Measurements from ENCODE around the gene BARHL2.

Gene BARHL2

DNA sequence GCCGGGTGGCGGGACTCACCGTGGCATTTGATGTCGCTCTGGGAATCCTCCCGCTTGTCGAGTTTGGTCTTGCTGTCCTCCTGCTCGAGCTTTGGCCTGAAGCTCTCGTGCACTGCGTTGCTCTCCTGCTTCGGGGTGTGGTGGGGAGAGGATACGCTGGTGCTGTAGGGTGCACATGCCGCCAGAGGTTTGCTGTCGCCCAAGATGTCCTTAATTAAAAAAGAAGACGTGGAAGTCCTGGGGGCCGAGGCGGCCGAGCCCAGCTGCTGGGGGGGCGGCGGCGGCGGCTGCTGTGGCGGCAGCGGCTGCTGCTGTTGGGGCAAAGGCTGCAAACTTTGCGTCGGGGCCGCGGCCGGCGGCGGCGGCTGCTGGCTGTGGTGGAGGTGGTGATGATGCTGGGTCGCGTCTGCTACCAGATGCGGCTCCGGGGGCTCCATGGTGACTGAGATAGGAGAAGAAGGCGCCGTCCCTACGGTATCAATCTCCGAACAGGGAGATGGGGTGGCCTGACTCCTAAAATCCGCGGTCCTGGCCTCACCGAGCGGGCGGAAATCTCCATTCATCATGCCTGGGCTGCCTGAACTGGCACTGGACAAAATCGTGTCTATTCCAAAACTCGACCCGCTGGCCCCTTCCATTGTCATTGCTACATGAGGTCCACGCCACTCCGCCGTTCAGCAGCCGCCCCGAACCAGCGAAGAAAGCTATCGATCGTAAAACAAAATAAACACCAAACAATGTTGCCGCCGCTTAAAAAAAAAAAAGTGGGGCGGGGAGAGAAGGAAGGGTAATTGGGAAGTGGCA lies at the start of gene BARHL2:
Gene BARHL2 (minus strand): TSS at position 751 of the 804 bp plus-strand sequence. CDS start 107 bp downstream, at position 644.
- DNase-seq: no peak

DNA sequence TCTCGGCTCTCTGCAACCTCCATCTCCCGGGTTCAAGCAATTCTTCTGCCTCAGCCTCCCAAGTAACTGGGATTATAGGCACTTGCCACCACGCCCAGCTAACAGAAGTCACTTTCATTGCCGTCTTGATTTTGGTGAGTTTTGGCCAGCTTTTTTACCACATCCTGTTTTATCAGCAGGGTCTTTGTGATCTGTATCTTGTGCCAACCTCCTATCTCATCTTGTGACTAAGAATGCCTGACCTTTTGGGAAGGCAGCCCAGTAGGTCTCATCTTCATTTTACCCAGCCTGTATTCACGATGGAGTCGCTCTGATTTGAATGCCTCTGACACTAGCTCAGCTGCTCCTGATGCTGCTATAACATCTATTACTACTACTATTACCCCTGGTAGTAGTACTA lies 46.8 kb upstream of the BARHL2 start:
- DNase-seq: no peak

DNA sequence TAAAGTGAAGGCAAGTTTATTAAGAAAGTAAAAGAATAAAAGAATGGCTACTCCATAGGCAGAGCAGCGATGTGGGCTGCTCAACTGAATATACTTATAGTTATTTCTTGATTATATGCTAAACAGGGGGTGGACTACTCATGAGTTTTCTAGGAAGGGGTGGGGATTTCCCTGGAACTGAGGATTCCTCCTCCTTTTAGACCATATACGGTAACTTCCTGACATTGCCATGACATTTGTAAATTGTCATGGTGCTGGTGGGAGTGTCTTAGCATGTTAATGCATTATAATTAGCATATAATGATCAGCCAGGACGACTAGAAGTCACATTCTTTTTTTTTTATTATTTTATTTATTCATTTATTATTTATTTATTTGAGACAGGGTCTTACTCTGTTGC lies 46.4 kb upstream of the BARHL2 start:
- no peak for DNase-seq

DNA sequence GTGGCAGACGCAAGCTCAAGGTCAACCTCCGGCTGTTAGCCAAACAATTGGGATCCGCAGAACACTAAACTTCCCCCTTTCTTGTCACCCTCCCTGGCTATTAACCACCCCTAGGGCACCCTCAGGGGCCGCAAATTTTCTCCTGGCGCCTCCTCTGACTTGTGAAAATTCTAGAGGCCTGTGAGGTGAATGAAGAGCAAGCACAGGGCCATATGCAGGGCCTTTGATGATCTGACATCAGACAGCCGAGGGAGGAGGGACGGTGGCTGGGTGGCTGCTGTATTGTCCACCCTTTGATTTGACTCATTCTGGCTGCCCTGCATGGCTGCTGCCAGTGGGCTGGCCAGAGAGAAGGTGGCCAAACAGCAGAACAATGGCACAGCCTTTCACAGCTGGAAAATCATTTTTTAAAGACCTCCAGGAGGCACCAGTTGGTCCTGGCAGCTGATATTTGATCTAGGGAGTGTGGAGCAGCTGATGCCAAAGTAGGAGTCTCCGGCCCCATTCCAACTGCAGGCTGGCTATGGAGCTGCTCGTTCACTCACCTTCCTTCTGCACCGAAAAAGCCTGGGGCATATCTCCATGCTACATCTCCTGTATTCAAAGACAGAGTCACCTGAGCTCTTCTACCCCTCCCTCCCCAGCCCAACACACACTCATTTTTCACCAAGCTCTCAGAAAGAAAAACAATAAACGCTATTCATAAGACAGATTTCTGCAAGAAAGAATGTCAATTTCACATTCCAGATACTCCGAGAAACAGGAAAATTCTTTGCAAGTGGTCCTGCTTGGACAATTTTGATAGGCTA lies 44.9 kb upstream of the BARHL2 start:
- DNase-seq: no peak

DNA sequence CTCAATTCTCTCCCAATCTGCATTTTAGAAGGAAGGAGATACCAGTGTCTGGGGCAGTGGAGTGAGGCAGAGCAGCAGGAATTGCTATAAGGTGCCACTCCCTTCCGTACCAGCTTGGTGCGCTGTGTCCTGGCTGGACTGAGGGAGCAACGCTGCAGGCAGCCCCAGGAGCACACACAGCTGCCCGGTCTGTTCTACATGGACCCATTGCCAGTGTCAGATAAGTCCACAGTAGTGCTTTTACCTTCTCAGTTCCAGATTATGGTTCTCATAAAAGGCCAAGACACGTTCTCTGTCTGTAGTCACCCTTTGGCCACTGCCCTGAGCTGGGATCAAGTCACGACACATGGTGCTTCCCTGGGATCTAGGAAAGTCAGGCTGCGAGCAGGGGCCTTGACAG lies 44.1 kb upstream of the BARHL2 start:
- DNase-seq: no peak

DNA sequence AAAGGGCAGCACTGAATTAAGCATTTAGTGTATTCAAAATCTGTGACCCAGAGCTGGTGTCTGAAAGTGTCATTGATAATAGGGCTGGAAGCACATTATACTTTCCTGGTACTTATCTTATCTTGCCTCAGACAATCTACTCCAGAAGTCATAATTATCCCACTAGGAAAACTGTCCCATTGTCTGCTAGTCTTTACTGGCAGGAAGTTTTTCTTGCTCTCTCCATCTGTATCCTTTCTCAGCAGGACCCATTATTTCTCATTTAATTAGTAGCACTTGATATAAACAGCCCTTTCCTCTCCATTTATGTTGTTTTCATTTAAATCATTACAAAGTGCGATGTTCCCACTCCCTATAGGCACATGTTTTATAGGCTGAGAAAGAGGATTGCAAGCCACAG lies 36.5 kb upstream of the BARHL2 start:
- DNase-seq: no peak

DNA sequence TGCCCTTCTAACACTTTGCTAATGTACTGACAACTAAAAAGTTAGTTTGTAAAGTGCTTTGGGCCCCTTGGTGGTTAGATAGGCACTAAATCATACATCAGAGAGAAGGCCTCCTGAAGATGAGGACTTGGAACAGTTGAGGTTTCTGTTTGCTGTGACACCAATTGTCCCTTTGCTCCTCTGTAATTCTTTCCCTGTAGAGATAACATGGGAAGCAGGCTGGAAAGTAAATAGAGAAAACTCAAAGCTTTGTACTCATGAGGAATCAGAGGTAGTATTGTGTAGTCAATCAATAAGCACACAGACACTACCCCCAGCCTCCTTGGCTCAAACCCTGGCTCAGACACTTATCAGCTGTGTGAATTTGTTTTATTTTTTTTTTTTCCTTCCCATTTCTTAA lies 31.6 kb upstream of the BARHL2 start:
- no peak for DNase-seq

DNA sequence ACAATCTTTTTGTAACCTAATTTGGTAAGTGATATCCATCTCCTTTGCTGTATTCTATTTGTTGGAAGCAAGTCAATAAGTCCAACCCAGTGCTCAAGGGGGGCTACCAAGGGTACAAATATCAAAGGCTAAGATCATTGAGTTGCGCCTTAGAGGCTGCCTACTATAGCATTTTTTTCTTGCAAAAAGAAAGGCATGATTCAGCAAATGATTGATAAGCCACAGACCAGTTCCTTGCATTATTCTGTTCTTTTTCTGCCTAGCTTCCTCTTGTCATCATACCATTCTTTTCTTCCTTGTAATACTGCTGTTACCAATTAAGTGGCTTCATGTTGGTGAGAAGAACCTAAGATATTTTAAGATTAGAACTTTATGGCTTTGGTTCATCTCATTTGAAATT lies 29.8 kb upstream of the BARHL2 start:
- DNase-seq: no peak

DNA sequence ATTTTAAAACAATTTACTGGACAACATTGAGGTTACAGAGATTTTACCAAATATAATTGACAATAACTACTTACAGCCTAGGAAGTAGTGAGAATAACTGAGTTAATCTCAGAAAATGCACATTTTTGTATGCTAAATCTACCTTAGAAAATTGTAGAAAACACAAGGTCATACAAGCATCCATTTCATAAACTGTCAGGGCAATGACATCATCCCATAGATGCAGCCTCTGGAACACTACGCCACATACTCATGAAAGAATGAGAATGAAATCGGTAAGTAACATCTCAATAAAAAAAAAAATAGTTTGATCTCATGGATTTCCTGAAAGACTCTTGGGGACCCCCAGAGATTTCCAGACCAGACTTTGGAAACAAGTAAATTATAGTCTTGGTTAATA lies 28.9 kb upstream of the BARHL2 start:
- DNase-seq: no peak

DNA sequence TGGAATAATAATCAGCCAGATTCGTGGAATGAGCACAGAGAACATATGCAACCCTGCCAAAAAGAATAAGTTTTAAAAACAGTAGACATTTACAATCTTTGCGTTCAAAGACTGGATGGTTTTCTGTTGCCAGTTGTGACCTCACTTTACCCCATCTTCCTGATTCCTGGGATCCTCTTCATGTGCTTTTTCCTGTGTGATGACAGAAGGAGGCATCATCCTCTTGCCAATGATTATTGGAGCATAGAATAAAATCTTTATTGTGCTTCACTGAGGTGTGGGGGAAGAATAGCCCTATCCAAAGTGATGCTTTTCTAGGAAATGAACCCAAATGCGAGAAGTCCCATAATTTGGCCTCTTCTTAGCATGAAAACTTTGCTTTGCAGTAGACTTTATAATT lies 15.0 kb upstream of the BARHL2 start:
- DNase-seq: no peak

DNA sequence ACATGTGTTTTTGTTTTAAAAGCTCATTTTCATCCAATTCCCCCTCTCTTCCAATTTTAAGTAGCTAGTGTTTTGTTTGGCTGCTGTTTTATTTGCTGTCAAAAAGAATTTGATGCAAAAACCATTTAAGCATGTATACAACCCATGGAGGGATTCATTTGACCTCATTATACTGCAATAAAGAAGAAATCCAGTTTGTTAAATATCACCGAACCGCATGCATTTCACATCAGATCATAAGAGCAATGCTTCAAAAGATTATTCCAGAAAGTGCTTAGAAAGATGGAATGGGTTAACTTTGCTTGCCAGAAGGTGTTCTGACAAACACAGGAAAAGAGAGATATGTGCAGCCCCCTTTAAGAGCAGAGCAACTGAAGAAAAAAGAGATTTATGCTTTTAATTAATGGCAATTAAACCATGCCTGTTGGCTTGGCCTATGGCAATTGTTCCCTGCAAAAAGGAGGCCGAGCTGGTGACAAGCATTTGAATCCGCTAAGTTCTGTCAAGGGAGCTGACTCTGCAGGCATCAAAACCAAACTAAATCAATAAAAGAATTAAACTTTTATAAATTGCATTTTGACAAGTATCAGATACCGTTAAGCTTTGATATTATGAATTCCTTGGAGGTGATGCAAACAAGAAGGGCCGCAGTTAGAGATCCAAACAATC lies 14.4 kb upstream of the BARHL2 start:
- DNase-seq: no peak

DNA sequence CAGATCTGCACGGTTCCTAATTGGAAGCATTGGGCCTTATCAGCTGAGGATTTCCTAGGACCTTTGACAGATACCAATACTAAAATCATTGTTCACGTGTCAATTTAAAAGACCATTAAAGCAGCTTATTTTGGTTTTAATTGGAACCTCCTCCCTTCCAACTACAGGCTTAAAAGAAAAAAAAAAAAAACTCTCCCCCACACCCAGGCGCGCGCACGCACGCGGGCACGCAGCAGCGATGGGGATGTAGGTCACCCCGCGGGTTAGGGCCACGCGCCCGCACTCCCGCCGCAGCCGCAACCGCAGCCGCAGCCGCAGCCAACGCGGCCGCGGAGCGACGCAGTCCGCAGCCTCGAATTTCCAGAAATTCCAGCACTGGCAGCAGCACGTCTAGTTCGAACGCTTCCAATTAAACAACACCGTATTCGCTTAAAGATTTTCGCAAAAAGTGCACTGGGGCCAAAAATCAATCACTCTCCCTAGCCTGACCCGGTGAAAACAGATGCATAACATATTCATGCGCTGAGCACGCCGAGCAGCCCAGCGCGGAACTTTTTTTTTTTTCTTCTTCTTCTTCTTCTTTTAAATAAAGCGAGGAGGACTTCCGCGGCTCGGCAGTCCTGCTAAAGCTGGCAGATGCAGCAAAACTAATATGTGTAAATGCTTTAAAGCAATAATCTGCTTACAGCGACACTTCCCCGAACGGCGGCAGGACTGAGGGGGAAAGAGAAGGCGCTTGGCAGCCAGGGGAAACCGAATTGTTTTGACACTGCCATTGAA lies 13.3 kb upstream of the BARHL2 start:
- DNase-seq: no peak

DNA sequence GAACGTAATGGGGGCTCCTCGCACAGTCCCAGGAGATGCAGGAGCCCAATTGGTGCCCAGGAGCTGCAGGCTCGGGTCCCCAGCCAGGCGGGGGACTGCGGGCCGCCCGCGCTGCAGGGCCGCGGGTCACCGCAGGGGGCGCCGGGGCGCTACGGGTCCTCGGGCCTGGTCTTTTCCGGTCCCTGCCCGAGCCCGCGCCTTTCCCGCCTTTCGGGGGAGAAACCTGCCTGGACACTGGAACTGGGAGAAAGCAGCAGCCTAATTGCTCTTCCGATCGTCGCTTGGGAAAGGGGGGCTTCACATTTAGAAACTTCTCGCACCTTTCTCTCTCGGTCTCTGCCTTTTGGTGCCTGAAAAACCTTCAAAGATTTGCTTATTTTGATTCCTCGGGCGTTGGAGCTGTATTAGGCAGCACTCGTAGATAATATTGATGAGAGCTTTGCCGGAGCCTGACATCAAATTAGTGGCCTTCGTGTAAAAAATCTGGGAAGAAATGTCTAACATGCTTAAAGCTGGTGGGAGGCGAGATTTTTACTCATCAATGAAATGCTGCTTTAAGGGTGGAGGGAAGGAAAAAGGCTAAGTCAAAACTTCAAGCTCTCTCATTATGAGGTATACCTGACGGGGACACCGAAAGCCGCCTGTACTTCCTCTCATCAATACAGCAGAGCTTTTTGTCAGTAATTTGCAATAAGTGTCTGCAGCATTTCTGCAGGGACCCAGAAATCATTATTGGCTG lies 12.6 kb upstream of the BARHL2 start:
- no peak for DNase-seq

DNA sequence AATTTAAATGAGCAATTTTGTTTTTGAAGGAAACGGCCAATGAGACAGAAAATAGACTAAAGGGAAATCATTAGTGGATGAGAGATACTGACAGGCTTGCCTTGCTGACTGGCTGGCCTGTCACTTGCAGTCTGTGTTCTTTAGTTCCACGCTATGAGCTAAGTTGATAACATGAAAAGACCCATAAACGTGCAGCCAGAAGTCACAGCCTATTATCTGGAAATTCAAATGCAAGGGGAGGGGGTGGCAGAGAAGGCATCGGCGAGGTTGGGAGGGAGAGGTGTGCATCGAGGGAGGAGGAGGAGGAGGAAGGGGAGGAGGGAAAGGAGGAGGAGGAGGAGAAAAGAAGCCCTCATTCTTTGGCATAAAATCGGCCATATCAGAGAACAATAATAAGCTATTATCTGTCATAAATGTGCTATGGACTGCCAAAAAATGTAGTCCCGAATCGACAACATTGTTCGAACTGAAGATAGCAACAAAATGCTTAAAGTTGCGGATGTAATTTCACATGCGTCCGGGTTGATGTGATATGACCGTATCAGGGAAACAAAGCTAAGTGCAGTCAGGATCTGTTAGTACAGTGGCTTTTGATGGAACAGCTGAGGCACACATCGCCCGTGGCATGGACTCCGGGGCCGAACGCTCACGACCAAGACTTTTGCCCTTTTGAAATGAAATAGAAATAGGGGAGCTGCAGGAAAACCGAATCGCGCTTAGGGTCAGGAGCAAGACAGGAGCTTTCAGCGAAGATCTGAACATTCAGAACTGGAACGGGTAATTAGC lies 11.6 kb upstream of the BARHL2 start:
- DNase-seq: no peak

DNA sequence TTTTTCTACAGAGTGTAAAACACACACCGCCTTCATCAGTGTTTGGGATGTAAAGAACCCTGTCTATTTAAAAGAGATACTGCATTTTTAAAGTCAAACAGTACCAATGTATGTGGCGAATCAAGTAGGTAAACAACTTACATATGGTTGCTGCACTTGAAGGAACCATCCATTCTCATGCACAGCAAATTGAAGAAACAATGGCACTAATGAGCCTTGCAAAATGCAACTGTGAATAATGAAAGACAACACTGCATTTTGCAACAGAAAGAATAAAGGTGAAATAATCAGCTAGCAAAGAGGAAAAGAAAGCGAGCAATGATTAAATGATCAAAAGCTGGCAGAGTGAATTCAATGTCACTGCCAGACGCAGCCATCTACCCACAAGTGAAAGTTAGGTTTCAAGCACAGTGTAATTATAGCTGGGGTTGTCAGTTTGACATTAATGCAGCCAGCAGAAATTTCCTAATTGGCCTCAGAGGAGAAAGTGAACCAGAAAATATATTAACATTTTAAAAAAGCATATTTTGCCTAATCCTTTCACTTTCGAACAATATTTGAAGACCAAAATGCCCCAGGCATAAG lies 10.9 kb upstream of the BARHL2 start:
- no peak for DNase-seq

DNA sequence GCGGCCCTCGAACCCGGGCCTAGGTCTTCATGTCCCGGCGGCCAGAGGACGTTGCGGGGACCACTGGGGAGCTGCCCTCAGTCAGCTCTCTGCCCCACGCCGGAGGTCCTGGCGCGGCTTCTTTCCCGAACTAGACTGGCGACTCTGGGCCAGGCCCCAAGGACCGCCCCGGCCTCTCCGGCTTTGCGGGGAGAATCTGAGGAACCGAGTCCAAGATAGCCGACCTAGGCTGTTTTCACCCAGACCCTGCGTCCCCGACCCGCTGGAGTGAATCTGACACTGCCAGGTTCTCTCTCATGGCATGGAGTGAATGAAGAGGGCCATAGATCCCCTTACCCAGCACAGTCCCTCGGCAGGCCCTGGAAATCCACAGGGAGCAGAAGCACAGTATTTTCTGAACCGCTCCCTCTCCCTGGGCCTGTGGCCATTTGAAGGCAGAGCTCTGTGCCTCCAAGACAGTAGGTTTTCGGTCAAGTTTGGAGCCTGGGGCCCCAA lies 9.9 kb upstream of the BARHL2 start:
- DNase-seq: no peak

DNA sequence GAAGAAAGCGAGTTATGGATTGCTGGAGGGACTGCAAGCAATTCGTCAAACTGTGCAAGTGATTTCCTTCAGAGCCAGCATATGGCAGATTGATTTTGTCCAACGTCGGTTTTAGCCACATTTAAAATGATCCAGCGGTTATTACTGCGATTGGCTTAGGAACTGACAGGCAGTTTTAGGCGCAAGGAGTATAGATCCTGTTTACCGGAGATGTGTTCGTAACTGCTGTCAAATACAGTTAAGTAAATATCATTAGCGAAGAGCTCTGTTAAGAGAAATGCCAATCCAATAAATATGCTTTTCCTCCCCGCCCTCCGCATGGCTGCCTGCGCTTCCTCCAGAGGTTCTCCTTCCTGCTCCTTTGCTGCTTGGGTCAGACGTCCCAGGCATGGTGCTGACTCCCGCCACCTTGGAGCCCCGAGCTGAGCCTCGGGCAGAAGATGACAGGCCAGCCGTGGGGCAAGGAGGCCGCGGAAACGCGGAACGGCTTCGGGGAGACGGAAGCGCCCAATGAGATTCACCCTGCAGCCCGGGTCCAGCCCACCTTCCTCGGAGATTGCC lies 9.4 kb upstream of the BARHL2 start:
- no peak for DNase-seq

DNA sequence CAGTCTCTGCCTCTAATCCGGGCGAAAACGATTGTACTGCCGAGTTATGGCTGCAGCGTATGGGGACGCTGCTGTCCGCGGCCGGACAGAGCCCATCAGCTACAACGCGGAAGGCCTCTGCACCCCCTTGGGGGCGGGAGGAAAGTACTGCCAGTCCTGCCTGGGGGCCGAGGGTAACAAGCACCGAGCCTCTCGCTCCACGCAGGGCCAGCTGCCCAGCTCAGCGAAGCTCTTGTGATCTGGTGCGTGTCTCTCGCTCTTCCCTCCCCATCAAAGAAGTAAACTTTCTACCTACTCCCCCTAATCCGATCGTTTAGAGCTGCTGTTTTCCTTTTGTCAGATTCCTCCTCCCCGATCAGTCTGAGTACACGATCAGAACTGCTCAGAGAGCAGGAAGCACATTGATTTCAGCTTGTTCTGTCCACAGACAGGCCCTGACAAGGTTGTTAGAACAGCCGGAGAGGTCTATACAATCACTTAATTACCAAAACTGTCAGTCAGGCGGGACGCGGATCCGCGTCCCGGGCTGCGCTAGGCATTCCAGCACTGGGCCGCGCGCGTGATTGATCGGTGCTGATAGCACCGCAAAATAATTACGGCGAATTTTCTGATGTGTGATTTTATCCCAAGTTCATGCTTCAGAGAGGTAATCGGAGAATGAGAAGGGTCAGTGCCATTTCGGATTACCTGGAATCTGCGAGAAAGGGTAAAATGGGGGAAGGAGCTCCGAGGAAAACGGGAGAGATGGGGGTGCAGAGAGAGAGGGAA lies 8.7 kb upstream of the BARHL2 start:
- no peak for DNase-seq

DNA sequence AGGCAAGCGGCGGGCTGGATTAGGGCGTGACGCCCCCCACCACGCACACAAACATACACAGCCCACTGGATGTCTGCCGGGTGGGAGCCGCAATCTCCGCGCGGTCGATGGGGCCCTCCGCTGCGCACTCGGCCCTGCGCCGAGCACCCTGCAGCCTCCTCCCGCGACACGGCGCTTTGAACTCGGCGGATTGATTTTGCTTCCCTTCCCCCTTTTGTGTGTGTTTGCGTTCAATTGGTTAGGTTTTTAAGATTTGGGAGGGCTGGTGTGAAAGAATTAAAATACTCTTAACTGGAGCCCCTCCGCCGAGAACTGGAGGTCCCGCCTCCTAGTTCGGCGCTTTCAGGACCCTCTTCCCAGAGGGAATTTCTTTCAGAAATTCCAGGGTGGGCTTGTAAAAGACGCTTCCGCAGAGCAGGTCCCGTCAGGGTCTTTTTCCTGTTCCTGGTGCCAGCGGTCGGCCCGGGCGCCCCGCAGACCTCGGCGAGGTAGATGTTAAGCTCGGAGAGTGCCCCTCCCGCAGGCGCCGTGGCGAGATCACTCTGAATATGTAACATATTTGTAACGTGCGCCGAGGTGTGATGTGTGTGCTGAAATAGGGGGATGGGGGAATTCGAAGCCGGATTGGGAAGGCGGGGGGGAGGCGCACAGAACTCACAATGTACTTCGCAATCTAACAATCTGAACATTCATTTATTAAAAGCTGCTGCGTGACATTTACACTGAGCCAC lies 8.0 kb upstream of the BARHL2 start:
- no peak for DNase-seq

Data from stimulated activated CD4-positive, alpha-beta T cell treated with anti-CD3 and anti-CD28 coated beads, Interleukin-4, amount 100 ng/mL, for 1 hour (primary cell).